Smooth muscle cell (in vitro differentiated cells): Measurements from ENCODE around the gene PRSS3. TPM values are rescaled to one million over a fixed set of nuclear protein-coding genes. Genes with fewer than 3 reads are reported as not detected.
"Not testable (repeated sequence)": the region's sequence is repeated elsewhere in the genome, so short reads cannot be mapped to it uniquely, and the experiment has no call there.

Experiments used
- DNase-seq: peaks from one replicate; lab custom pipeline; 2025; ENCODE audit not compliant: unreplicated experiment; lab: John Stamatoyannopoulos, UW
- H2AFZ ChIP-seq: fragments of 200-600 bp; sonication (generic); 2 replicates; pipeline ENCODE4 v1.6.0; 2016; ENCODE audit warnings: antibody characterized with exemption, low read depth, mild to moderate bottlenecking
- H3F3A ChIP-seq: fragments of 200-600 bp; sonication (generic); 2 replicates; pipeline ENCODE4 v1.6.0; 2017; ENCODE audit warnings: antibody characterized with exemption, low read depth
- H3K27ac ChIP-seq: fragments of 200-600 bp; sonication (generic); 2 replicates; pipeline ENCODE4 v1.5.1; 2016; ENCODE audit warnings: low read depth, mild to moderate bottlenecking
- H3K27me3 ChIP-seq: fragments of 200-600 bp; sonication (generic); 2 replicates; pipeline ENCODE4 v1.6.1; 2016; ENCODE audit warnings: low read depth, mild to moderate bottlenecking
- H3K36me3 ChIP-seq: fragments of 200-600 bp; sonication (generic); 2 replicates; pipeline ENCODE4 v1.5.1; 2016; ENCODE audit warnings: low read depth
- H3K4me1 ChIP-seq: fragments of 200-600 bp; sonication (generic); 2 replicates; pipeline ENCODE4 v1.5.1; 2016; ENCODE audit warnings: low read depth
- H3K4me2 ChIP-seq: fragments of 200-600 bp; sonication (generic); 2 replicates; pipeline ENCODE4 v1.6.0; 2016; ENCODE audit warnings: mild to moderate bottlenecking
- H3K4me3 ChIP-seq: fragments of 200-600 bp; sonication (generic); 2 replicates; pipeline ENCODE4 v1.5.1; 2016; ENCODE audit warnings: mild to moderate bottlenecking
- H3K79me2 ChIP-seq: fragments of 200-600 bp; sonication (generic); 2 replicates; pipeline ENCODE4 v1.6.0; 2016; ENCODE audit warnings: low read depth, mild to moderate bottlenecking
- H3K9ac ChIP-seq: fragments of 200-600 bp; sonication (generic); 2 replicates; pipeline ENCODE4 v1.6.0; 2016; ENCODE audit warnings: low read depth
- H3K9me3 ChIP-seq: fragments of 200-600 bp; sonication (generic); replicated peaks from 2 replicates; pipeline ENCODE4 v1.5.1; 2016; ENCODE audit warnings: low read depth
- H4K20me1 ChIP-seq: fragments of 200-600 bp; sonication (generic); 2 replicates; pipeline ENCODE4 v1.6.0; 2016; ENCODE audit warnings: low read depth
- CTCF ChIP-seq: fragments of 200-600 bp; sonication (generic); IDR thresholded peaks from 2 replicates; pipeline ENCODE4 v1.5.1; 2017; ENCODE audit warnings: borderline replicate concordance, mild to moderate bottlenecking, antibody characterized with exemption; ENCODE audit not compliant: insufficient read depth, poor library complexity, severe bottlenecking
- WGBS: methylation state at CpG from one replicate; pipeline ENCODE4 v1.1.7; 2016; ENCODE audit warnings: low lambda C conversion rate; 5-methylcytosine and 5-hydroxymethylcytosine counted together
- polyA plus RNA-seq: library from polyadenylated mRNA; unstranded; fragments of >200 nt; fragmentation: Nextera tagmentation; extraction: Ambion mirVana; gene quantifications from 2 replicates; pipeline ENCODE4 v1.2.1, GENCODE V29; 2016
- total RNA-seq: library from RNA; depleted of rRNA; stranded (reverse); fragments of >200 nt; gene quantifications from 2 replicates; pipeline ENCODE4 v1.2.3, GENCODE V29; 2014

Gene PRSS3
- total and polyA plus RNA-seq, 2 experiments from 2014 or later = not detected

- Histone ChIP-seq H3K9ac (no peak overlapping the region), H3K4me1 (peaks cover 7% of the 10 kb centered on the region), H2AFZ (no peak overlapping the region), H3K27ac (peak overlapping the region; percentile 40), H3K36me3 (no peaks in the 10 kb centered on the region), H3K9me3 (no peaks in the 10 kb centered on the region), H3K27me3 (no peaks in the 10 kb centered on the region), H3K4me2 (no peak overlapping the region), H3K79me2 (peaks cover 100% of the 10 kb centered on the region), H4K20me1 (peaks cover 100% of the 10 kb centered on the region), H3F3A (no peaks in the 10 kb centered on the region), H3K4me3 (no peak overlapping the region)
- TF ChIP-seq CTCF = no peak
- no peak for DNase-seq
- 93% methylated on average over 4 of the region's 4 CpGs for WGBS
Measured at GRCh38 chr9:33837138-33837537, 41.8 kb downstream of the PRSS3 start.

GRCh38 chr9:33840381-33840780, 45.0 kb downstream of the PRSS3 start:
- Histone ChIP-seq H3K27ac (peak overlapping the region; percentile 1), H3K4me3 (no peak overlapping the region), H3K4me1 (peaks cover 7% of the 10 kb centered on the region), H3K27me3 (no peaks in the 10 kb centered on the region), H2AFZ (no peak overlapping the region), H3F3A (no peaks in the 10 kb centered on the region), H3K36me3 (no peaks in the 10 kb centered on the region), H3K9me3 (no peaks in the 10 kb centered on the region), H3K4me2 (no peak overlapping the region), H4K20me1 (peaks cover 100% of the 10 kb centered on the region), H3K9ac (no peak overlapping the region), H3K79me2 (peaks cover 100% of the 10 kb centered on the region)
- 89% methylated on average over 2 of the region's 2 CpGs for WGBS
- DNase-seq = no peak
- TF ChIP-seq CTCF = no peak

GRCh38 chr9:33843312-33843961, 48.1 kb downstream of the PRSS3 start:
- no peak overlapping the region for H3K4me2 ChIP-seq
- DNase-seq = no peak
- H3F3A ChIP-seq = no peaks in the 10 kb centered on the region
- TF ChIP-seq CTCF = no peak
- H3K27ac ChIP-seq = no peak overlapping the region
- 91% methylated on average over 5 of the region's 5 CpGs for WGBS
- no peak overlapping the region for H3K4me3 ChIP-seq
- no peaks in the 10 kb centered on the region for H3K9me3 ChIP-seq
- H3K27me3 ChIP-seq = no peaks in the 10 kb centered on the region
- H3K9ac ChIP-seq = no peak overlapping the region
- no peak overlapping the region for H2AFZ ChIP-seq
- no peaks in the 10 kb centered on the region for H3K36me3 ChIP-seq
- peaks cover 100% of the 10 kb centered on the region for H3K79me2 ChIP-seq
- no peaks in the 10 kb centered on the region for H3K4me1 ChIP-seq
- H4K20me1 ChIP-seq = peaks cover 100% of the 10 kb centered on the region

GRCh38 chr9:33846231-33846630, 50.9 kb downstream of the PRSS3 start:
- Histone ChIP-seq H3K79me2 (peaks cover 100% of the 10 kb centered on the region), H2AFZ (no peak overlapping the region), H3F3A (peaks cover 5% of the 10 kb centered on the region), H3K27me3 (no peaks in the 10 kb centered on the region), H3K9ac (no peak overlapping the region), H4K20me1 (peaks cover 100% of the 10 kb centered on the region), H3K27ac (no peak overlapping the region), H3K4me2 (no peak overlapping the region), H3K9me3 (no peaks in the 10 kb centered on the region), H3K4me3 (no peak overlapping the region), H3K36me3 (no peaks in the 10 kb centered on the region), H3K4me1 (peaks cover 6% of the 10 kb centered on the region)
- no peak for DNase-seq
- TF ChIP-seq CTCF = no peak
- 96% methylated on average over 4 of the region's 4 CpGs for WGBS

GRCh38 chr9:33847894-33848205, 52.5 kb downstream of the PRSS3 start:
- H3K27me3 ChIP-seq, H2AFZ ChIP-seq, H3K4me2 ChIP-seq, DNase-seq, H3K4me3 ChIP-seq, H3K9ac ChIP-seq, H3K9me3 ChIP-seq, H3K4me1 ChIP-seq, H3K36me3 ChIP-seq: not testable (repeated sequence)
- Histone ChIP-seq H4K20me1 (peaks cover 100% of the 10 kb centered on the region), H3K27ac (peak overlapping the region; percentile 1), H3F3A (peaks cover 13% of the 10 kb centered on the region), H3K79me2 (peaks cover 100% of the 10 kb centered on the region)
- 94% methylated on average over 3 of the region's 3 CpGs for WGBS
